Measurements from ENCODE around the gene USP54. TPM values are rescaled to one million over a fixed set of nuclear protein-coding genes. Genes with fewer than 3 reads are reported as not detected.

USP54 gene
- total RNA-seq, 1 donor from 2014 or later: 9.1 TPM

GRCh38 chr10:73478636-73479035 lies 112.5 kb downstream of the USP54 start:
- no peak overlapping the region for H3K4me3 Mint-ChIP-seq (ENCODE audit: unreplicated experiment)

GRCh38 chr10:73471226-73471625 lies 119.9 kb downstream of the USP54 start:
- TF ChIP-seq, protein P1, sequence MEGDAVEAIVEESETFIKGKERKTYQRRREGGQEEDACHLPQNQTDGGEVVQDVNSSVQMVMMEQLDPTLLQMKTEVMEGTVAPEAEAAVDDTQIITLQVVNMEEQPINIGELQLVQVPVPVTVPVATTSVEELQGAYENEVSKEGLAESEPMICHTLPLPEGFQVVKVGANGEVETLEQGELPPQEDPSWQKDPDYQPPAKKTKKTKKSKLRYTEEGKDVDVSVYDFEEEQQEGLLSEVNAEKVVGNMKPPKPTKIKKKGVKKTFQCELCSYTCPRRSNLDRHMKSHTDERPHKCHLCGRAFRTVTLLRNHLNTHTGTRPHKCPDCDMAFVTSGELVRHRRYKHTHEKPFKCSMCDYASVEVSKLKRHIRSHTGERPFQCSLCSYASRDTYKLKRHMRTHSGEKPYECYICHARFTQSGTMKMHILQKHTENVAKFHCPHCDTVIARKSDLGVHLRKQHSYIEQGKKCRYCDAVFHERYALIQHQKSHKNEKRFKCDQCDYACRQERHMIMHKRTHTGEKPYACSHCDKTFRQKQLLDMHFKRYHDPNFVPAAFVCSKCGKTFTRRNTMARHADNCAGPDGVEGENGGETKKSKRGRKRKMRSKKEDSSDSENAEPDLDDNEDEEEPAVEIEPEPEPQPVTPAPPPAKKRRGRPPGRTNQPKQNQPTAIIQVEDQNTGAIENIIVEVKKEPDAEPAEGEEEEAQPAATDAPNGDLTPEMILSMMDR (IDR thresholded peaks at IDR 0.05; ENCODE audit: partially characterized antibody, unreplicated experiment): no peak
- no peak for DNase-seq
- Mint-ChIP-seq H3K9me3 (ENCODE audit: unreplicated experiment) (no peaks in the 10 kb centered on the region), H3K4me1 (ENCODE audit: low read depth, unreplicated experiment) (no peaks in the 10 kb centered on the region), H3K36me3 (ENCODE audit: unreplicated experiment) (no peaks in the 10 kb centered on the region), H3K27ac (ENCODE audit: unreplicated experiment) (no peak overlapping the region), H3K4me3 (ENCODE audit: unreplicated experiment) (no peak overlapping the region), H3K27me3 (ENCODE audit: unreplicated experiment) (no peaks in the 10 kb centered on the region)

More at GRCh38 chr10:73478636-73479035, 112.5 kb downstream of the USP54 start:
- Mint-ChIP-seq H3K36me3 (ENCODE audit: unreplicated experiment) (no peaks in the 10 kb centered on the region), H3K9me3 (ENCODE audit: unreplicated experiment) (no peaks in the 10 kb centered on the region), H3K4me1 (ENCODE audit: low read depth, unreplicated experiment) (no peaks in the 10 kb centered on the region), H3K27me3 (ENCODE audit: unreplicated experiment) (no peaks in the 10 kb centered on the region), H3K27ac (ENCODE audit: unreplicated experiment) (no peak overlapping the region)
- no peak for DNase-seq
- TF ChIP-seq, protein P1 (IDR thresholded peaks at IDR 0.05; ENCODE audit: partially characterized antibody, unreplicated experiment): no peak

- no peak overlapping the region for H3K4me3 Mint-ChIP-seq (ENCODE audit: unreplicated experiment)
- H3K36me3 Mint-ChIP-seq (ENCODE audit: unreplicated experiment): no peaks in the 10 kb centered on the region
- H3K4me1 Mint-ChIP-seq (ENCODE audit: low read depth, unreplicated experiment): no peaks in the 10 kb centered on the region
- H3K9me3 Mint-ChIP-seq (ENCODE audit: unreplicated experiment): no peaks in the 10 kb centered on the region
- no peak overlapping the region for H3K27ac Mint-ChIP-seq (ENCODE audit: unreplicated experiment)
- TF ChIP-seq, protein P1 (IDR thresholded peaks at IDR 0.05; ENCODE audit: partially characterized antibody, unreplicated experiment): no peak
- DNase-seq: no peak
- no peaks in the 10 kb centered on the region for H3K27me3 Mint-ChIP-seq (ENCODE audit: unreplicated experiment)
These were observed 121.6 kb downstream of the USP54 start for GRCh38 chr10:73469579-73469978.

DNA sequence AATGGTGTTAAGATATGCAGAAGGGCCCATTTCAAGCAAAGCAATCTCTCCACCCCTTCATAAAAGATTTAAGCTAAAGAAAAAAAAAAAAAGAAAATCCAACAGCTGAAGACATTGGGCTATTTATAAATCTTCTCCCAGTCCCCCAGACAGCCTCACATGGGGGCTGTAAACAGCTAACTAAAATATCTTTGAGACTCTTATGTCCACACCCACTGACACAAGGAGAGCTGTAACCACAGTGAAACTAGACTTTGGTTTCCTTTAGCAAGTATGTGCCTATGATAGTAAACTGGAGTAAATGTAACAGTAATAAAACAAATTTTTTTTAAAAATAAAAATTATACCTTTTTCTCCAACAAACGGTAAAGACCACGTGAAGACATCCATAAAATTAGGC lies 123.9 kb downstream of the USP54 start:
- no peaks in the 10 kb centered on the region for H3K4me1 Mint-ChIP-seq (ENCODE audit: low read depth, unreplicated experiment)
- H3K27ac Mint-ChIP-seq (ENCODE audit: unreplicated experiment): no peak overlapping the region
- no peak for DNase-seq
- TF ChIP-seq, protein P1 (IDR thresholded peaks at IDR 0.05; ENCODE audit: partially characterized antibody, unreplicated experiment): no peak
- no peaks in the 10 kb centered on the region for H3K27me3 Mint-ChIP-seq (ENCODE audit: unreplicated experiment)
- H3K4me3 Mint-ChIP-seq (ENCODE audit: unreplicated experiment): no peak overlapping the region
- no peaks in the 10 kb centered on the region for H3K9me3 Mint-ChIP-seq (ENCODE audit: unreplicated experiment)
- H3K36me3 Mint-ChIP-seq (ENCODE audit: unreplicated experiment): peaks cover 4% of the 10 kb centered on the region

DNA sequence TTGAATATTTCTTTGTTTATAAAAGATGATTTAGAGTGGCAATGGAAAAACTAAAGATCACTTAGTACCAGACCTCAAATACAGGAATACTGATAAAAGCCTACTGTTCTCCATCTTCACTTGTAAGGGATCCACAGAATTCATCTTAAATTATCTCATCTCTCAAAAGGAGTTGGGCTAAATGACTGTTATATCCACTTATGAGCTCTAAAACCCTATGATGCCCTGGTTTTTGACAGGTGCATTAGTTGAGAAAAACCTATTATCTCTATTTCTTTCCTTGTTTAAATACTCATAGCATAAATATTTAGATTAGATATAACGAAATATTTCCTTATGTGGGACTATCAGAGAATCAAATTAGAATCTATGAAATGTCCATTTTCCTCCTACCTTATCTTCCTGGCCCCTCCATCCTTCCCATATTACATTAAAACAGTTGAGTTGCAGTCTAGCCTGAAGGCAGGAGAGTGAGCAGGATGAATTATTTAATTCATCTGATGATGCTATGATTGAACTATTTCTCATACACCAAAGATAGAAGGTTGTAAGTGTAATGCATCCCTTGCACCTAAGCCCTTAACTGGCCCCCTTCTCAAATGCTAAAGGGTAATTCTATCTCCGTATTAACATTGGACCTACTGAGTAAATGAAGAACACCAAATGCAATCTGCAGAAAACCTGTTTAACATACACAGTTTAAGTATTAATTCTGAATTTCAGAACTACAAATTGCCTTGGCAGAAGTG lies 125.0 kb downstream of the USP54 start:
- H3K36me3 Mint-ChIP-seq (ENCODE audit: unreplicated experiment): peaks cover 4% of the 10 kb centered on the region

More for the DNA sequence above, 125.0 kb downstream of the USP54 start:
- Mint-ChIP-seq H3K4me3 (ENCODE audit: unreplicated experiment) (no peak overlapping the region), H3K4me1 (ENCODE audit: low read depth, unreplicated experiment) (no peaks in the 10 kb centered on the region), H3K27ac (ENCODE audit: unreplicated experiment) (no peak overlapping the region), H3K27me3 (ENCODE audit: unreplicated experiment) (no peaks in the 10 kb centered on the region), H3K9me3 (ENCODE audit: unreplicated experiment) (no peaks in the 10 kb centered on the region)
- TF ChIP-seq, protein P1 (IDR thresholded peaks at IDR 0.05; ENCODE audit: partially characterized antibody, unreplicated experiment): no peak
- DNase-seq: no peak
